Lower leg skin (tissue), 4 donors: ENCODE data around the gene ARHGAP25. TPM values are rescaled to one million over a fixed set of nuclear protein-coding genes. Genes with fewer than 3 reads are reported as not detected.

Experiments used
- DNase-seq, 2 donors: peaks; one replicate each; pipeline ENCODE4 v3.0.0-alpha.2; 2019; ENCODE audit warnings: low spot score in 2 of 2
- H3K4me3 ChIP-seq: fragments of 200-600 bp; sonication (generic); 2 replicates; pipeline ENCODE4 v1.5.1; 2017; ENCODE audit warnings: mild to moderate bottlenecking, low read depth; ENCODE audit not compliant: poor library complexity, severe bottlenecking
- POLR2A ChIP-seq, 2 donors: fragments of 450-650 bp; IDR thresholded peaks; one replicate each; pipeline ENCODE4 v1.6.1; 2016 to 2017; ENCODE audit warnings: antibody characterized with exemption in 2 of 2, mild to moderate bottlenecking in 1 of 2, moderate library complexity in 1 of 2
- WGBS, 2 donors: methylation state at CpG; one replicate each; pipeline ENCODE4 v1.1.5; 2018; 5-methylcytosine and 5-hydroxymethylcytosine counted together
- intact Hi-C: fragments of 100-400 bp; cut with DNase I; formaldehyde crosslinking; loops from one replicate; pipeline ENCODE4 v1.15.0; 2023; ENCODE audit warnings: low total_unique reads
- total RNA-seq, 4 donors: library from RNA; depleted of rRNA; stranded (reverse); fragments of >200 nt; gene quantifications; one replicate each; pipeline ENCODE4 v1.1.0, GENCODE V29; 2016
- TF ChIP-seq, protein P1 (sequence below), 3 donors: fragments of 450-650 bp; IDR thresholded peaks; one replicate each; pipeline ENCODE4 v1.5.1; 2016; ENCODE audit warnings: antibody characterized with exemption in 3 of 3, mild to moderate bottlenecking in 3 of 3, moderate library complexity in 2 of 3

Gene ARHGAP25
- total RNA-seq, 4 donors from 2014 or later, result 3.3 to 9.6 (median 4.9) TPM

DNA sequence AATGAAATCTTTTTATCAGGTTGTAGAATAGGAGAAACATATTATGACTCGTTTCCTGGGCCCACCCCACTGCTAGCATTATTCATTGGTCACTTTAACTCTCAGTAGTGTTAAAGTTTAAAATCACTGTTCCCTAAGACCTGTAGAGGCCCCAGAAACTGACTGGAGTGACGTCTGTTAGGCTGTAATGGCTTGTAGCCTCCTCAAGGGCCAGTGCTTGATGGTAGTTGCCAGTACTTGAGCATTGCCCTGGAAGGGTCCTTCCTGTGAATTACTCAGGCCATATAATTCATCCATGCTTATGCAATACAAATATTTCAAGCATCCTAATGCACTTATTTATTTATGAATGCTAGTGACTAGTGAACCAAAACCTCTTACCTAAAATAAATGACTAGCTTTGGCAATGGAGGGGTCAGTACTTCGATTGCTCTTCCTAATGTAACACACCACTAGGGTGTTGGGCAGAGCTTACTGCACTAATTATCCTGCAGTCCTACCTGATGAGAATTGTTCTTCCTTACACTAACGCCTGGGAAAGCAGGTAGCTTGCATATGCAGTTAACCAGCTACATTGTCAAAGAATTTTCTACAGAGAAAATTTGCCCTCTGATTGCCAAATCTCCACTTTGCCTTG is 31.2 kb downstream of the ARHGAP25 start:
- H3K4me3 ChIP-seq, result no peak overlapping the region
- TF ChIP-seq, protein P1, sequence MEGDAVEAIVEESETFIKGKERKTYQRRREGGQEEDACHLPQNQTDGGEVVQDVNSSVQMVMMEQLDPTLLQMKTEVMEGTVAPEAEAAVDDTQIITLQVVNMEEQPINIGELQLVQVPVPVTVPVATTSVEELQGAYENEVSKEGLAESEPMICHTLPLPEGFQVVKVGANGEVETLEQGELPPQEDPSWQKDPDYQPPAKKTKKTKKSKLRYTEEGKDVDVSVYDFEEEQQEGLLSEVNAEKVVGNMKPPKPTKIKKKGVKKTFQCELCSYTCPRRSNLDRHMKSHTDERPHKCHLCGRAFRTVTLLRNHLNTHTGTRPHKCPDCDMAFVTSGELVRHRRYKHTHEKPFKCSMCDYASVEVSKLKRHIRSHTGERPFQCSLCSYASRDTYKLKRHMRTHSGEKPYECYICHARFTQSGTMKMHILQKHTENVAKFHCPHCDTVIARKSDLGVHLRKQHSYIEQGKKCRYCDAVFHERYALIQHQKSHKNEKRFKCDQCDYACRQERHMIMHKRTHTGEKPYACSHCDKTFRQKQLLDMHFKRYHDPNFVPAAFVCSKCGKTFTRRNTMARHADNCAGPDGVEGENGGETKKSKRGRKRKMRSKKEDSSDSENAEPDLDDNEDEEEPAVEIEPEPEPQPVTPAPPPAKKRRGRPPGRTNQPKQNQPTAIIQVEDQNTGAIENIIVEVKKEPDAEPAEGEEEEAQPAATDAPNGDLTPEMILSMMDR (IDR thresholded peaks at IDR 0.05), result no peak
- TF ChIP-seq POLR2A (IDR thresholded peaks at IDR 0.05), result no peak
- intact Hi-C loops, result no loop called here
- WGBS, 2 donors, result 61 to 66% methylated on average over 4 of the region's 4 CpGs
- peak in 1 of 2 donors; percentile 28 for DNase-seq

GRCh38 chr2:68766376-68766845 is 31.8 kb downstream of the ARHGAP25 start:
- intact Hi-C loops, result no loop called here
- no peak overlapping the region for H3K4me3 ChIP-seq
- TF ChIP-seq, protein P1 (IDR thresholded peaks at IDR 0.05), result no peak
- TF ChIP-seq POLR2A (IDR thresholded peaks at IDR 0.05), result no peak
- DNase-seq, result peak; percentile 57 to 86
- WGBS, 2 donors, result 39 to 40% methylated on average over 5 of the region's 5 CpGs

DNA sequence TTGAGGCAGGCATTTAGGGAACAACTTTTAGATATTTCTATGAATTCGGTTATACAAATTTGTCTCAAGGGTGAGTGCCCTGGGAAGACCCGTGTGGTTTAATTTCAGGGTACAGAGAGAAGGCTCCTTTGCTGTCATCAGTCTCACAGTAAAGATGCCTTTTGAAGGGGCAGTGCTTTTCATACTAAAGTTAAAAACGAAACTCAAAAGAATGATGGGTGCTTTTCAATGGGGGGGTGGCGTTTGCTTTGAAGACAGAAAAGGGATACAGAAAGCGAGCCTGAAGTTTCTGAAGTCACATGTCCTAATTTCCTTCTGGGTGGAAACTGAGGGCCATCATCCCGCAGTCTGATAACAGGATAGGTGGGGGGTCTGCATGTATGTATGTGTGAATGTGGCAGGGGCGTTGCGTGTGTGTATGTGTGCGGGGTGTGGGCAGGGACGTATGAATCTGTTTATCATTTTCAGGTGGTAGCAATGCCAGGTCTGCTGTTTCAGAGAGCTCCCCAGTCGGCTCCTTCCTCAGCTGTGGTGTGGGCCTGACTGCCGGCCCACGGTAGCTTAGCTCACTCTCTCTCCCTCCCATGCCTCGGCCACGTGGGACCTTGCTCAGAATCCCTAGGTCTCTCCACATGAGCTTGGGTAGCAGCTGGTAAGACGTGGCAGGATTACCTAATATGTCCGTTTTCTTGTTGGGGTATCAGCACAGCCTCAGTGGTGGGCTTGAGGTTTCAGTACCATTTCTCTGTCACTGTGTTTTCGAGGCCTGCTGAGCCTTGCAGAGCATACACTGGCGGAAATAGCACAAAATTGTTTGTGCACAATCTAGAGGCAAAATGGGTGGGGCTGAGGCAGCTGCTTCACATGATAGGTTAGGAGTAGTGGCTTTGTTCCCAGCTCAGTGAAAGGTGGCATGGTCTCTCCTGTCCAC is 32.7 kb downstream of the ARHGAP25 start:
- intact Hi-C loops, result no loop called here
- no peak overlapping the region for H3K4me3 ChIP-seq
- TF ChIP-seq POLR2A (IDR thresholded peaks at IDR 0.05), result no peak
- TF ChIP-seq, protein P1 (IDR thresholded peaks at IDR 0.05), result no peak
- 84 to 87% methylated on average over 19 of the region's 19 CpGs for WGBS, 2 donors
- DNase-seq, result peak in 1 of 2 donors; percentile 78

DNA sequence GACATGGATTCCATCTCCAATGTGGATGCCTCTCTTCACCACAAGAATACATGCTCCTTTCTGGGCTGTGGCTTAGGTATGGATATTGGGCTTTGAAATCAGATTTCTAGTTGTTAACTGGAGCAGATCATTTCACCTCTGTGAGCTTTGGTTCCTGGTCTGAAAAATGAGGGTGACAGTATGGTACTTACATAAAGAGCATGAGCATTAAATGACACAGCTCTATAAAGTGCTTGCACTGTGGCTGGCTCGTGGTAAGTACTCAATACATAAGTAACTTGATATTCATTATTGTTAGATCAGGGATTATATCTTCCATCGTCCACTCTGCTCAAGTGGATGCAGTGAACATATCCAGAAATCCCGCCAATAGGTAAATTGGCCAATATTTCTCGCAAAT is 33.4 kb downstream of the ARHGAP25 start:
- TF ChIP-seq, protein P1 (IDR thresholded peaks at IDR 0.05), result no peak
- TF ChIP-seq POLR2A (IDR thresholded peaks at IDR 0.05), result no peak
- H3K4me3 ChIP-seq, result no peak overlapping the region
- intact Hi-C loops, result no loop called here
- 86 to 90% methylated on average over 4 of the region's 4 CpGs for WGBS, 2 donors
- no peak for DNase-seq

- TF ChIP-seq, protein P1 (IDR thresholded peaks at IDR 0.05), result no peak
- no peak for TF ChIP-seq POLR2A (IDR thresholded peaks at IDR 0.05)
- no peak overlapping the region for H3K4me3 ChIP-seq
- 88 to 90% methylated on average over 3 of the region's 3 CpGs for WGBS, 2 donors
- intact Hi-C loops, result no loop called here
- DNase-seq, result peak in 1 of 2 donors; percentile 37
Measured at GRCh38 chr2:68768461-68768860, 33.9 kb downstream of the ARHGAP25 start.
